NCI-H2107 (cell line): ENCODE measurements around the gene ANXA3.
"Not testable (repeated sequence)": the region's sequence is repeated elsewhere in the genome, so short reads cannot be mapped to it uniquely, and the experiment has no call there.

Experiments
- DNase-seq: peaks from one replicate; lab custom pipeline; 2025; lab: John Stamatoyannopoulos, UW

ANXA3 gene

DNA sequence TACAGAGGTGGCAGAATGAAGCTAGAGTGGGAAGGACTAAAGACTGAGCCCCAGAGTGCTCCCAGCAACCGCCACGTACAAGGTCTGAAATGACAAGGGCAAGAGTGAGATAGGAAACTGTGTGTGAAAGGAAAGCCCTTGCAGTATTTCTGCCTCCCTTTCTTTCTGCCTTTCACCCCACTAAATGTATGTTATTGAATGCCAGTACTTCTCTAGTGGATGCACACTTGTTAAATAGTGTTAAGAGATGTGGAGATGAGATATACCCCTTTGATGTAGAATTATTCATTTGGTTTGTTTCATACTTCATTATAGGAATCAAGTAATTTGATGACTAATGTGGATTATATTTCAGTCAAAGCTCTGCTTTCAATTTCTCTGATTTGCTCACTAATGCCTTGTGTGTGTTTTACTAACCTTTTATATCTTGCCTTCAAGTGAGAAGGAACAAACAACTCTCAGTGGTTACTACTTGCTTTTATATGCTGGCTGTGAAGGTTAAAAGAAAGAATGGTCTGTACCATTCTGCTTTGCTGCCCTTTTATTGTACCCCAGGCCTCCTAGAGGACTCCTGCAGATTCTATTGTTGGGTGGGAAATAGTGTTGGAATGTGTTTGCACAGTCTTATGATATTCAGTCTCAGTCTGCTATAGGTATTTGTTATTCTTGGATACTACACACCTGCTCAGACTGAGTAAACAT lies 8.0 kb upstream of the ANXA3 start:
- no peak for DNase-seq

DNA sequence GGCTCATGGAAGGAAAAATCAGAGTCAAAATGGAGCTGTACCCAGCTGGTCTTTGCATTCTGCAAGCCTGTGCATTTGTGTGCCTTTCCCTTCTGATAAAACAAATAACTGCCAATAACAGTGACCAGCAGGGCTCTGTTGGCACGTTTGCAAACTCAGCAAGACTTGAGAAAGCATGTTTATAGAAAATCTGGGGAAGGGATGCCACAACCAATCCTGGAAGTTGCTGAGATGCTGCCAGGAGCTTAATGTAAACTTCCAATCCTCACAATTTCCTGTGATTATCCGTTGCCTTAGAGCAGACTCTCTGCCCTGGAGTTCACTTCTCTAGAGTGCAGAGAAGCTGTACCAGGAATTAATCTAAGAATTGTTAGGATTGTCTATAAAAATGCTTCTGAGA lies 6.9 kb upstream of the ANXA3 start:
- DNase-seq: no peak

DNA sequence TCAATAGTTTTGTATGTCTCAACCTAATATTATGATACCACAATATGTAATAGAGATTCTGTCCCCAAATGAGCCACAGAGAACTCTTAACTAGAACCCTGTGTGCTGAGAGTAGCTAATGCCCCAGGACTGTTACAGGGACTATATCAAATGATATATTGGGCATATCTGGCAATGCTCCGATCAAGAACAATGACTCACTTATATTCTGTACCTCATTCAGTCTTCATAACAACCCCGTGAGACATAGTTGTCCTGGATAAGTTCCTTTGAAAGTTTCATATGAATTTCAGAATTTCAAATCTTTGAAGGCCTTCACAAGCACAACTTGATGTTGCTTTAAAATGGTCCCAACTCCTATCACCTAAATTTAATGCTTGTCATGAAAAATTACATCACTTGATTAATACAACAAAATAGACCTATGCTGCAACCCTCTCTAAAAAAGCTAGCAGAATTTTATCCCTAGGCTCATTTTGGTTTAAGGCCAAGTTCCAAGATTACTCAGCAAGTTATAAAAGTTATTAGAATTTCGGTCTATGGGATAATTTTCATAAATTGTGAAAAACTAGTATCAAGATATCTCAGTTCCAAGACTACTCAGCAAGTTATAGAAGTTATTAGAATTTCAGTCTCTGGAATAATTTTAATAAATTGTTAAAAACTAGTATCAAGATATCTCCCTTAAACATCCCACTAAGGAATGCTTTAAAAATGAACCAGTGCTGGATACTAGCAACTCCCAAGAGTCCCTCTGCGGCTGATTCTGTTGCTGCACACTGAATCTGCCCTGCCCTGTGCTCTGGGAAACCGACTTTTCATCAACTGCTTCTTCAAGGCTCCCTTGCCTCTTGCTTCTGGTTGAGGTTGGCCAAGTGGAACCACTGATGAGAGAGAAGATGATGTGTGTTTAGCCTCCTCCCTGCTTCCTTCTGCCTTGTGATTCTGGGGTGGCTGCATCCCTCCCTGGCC lies 6.0 kb upstream of the ANXA3 start:
- no peak for DNase-seq

DNA sequence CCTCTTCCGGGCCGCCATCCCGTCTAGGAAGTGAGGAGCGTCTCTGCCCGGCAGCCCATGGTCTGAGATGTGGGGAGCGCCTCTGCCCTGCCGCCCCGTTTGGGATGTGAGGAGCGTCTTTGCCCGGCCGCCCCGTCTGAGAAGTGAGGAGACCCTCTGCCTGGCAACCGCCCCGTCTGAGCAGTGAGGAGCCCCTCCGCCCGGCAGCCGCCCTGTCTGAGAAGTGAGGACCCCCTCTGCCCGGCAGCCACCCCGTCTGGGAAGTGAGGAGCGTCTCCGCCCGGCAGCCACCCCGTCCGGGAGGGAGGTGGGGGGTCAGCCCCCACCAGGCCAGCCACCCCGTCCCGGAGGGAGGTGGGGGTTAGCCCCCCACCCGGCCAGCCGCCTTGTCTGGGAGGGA lies 3.7 kb upstream of the ANXA3 start:
- not testable (repeated sequence) for DNase-seq

DNA sequence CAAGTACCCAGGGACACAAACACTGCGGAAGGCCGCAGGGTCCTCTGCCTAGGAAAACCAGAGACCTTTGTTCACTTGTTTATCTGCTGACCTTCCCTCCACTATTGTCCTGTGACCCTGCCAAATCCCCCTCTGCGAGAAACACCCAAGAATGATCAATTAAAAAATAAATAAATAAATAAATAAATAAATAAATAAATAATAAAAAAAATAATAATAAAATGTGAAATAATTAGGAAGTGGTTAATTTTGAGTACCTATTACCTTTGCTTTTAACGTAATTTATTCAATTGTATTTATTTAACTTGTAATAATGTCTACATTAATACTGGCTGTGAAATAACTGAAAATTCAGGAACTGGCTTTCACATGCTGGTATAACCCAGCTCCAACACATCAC lies 2.7 kb upstream of the ANXA3 start:
- not testable (repeated sequence) for DNase-seq

DNA sequence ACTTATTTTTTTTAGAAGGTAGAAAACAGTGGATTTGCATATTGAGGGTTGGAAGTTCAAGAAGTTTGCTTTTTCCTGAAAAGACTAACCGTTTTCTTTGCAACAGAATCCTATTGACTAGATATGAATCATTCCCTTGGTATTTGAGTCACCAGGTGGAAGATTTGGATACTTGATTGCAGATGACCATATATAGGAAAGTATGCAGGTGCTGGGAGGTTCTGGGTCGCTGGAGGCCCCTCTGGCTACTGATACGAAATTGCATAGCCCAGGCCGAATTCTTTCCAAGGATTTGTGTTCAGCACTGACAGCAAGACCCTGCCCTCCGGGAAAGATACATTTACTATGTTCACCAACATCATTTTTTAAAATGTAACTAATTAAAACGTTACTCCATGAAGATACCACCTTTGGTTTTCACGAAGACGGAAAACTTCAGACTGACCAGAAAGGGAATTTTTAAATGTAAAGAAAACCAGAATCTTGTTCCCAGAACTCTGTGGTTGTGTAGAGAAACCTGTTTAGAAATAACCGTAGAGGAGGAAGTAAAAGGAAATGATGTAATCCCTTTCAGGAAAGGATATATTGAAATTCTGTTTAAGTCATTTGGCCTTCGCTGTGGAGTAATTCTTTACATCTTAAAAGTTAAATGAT lies 946 bp downstream of the ANXA3 start:
- no peak for DNase-seq

DNA sequence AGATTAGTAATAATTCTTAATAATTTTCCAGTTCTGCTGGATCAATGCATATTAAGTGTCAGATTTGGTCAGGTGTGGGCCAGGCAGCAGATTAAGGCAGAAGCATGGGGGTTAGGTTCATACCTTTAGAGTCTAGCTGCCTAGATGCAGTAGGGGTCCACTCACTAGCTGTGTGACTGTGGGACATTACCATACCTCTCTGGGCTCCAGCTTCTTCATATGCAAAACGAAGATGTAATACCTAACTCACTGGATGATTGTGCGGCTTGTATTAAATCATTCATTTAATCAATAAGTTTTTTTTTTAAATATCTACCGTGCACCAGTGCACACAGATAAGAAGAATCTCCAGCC lies 1.4 kb downstream of the ANXA3 start:
- DNase-seq: no peak

DNA sequence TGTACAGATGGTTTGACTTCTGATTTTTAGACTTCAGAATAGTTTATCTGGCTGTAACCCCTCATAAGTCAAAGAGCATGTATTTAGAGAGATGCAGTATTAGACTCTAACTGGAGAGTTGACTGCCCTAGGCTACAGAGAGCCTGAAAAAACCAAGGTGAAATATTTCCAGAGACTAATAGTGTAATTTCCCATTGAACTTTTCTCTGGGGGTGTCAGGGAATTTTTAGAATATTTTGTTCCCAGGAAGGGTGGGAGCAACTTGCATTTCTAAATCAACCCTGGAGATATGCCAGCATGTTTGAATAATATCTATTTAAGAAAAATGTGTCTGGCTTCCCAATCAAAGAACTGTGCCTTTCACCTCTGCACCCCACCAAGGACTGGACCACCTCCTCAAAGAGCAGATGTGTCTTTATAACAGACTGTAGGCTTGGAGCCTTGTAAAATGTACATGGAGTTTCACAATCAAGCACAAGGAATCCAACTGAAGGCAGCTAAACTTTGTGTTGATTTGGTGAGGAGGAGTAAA lies 2.0 kb downstream of the ANXA3 start:
- no peak for DNase-seq

DNA sequence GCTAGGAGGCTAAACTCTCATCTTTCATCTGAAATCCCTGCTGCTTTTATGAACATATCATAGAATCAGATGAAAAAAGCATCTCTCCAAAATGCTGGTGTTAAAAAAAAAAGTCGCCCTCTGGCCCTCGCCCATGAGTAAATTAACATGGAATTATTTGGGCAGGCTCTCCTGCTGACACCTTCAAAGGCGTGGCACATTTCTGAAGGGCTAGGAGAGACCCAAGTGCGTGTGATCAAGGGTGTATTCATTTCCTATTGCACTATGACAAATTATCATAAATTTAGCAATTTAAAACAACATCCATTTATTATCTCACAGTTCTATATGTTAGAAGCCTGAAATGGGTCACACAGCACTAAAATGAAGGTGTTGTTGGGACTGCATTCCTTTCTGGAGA lies 5.1 kb downstream of the ANXA3 start:
- no peak for DNase-seq

DNA sequence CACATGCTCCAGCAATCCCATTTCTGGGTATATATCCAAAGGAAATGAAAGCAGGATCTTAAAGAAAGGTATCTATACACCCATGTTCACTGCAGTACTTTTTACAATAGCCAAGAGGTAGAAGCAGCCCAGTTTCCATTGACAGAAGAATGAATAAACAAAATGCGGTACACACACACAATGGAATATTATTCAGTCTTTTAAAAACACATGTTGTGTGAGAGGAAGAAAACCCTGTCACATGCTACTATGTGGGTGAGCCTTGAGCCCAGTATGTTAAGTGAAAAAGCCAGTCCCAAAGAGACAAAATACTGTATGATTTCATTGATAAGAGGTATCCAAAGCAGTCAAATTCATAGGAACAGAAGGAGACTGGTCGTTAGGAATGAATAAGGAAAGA lies 6.3 kb downstream of the ANXA3 start:
- DNase-seq: no peak

DNA sequence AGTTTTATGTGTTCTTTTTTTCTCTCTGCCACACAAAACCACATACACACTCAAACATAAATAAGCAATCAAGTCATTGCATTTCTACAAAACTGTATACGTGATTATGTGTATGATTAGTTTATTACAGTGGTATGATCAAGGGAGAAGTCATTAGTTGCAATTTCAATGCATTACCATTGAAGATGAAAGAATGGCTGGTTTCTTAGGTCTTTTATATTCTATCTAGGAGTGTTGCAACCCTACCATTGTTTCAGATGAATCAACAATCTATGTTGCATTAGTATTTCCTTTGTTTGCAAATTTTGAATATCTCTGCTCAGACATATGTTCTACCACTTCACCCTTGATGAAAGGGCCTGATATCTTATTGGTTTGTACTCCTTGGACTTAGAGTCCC lies 6.8 kb downstream of the ANXA3 start:
- DNase-seq: no peak

DNA sequence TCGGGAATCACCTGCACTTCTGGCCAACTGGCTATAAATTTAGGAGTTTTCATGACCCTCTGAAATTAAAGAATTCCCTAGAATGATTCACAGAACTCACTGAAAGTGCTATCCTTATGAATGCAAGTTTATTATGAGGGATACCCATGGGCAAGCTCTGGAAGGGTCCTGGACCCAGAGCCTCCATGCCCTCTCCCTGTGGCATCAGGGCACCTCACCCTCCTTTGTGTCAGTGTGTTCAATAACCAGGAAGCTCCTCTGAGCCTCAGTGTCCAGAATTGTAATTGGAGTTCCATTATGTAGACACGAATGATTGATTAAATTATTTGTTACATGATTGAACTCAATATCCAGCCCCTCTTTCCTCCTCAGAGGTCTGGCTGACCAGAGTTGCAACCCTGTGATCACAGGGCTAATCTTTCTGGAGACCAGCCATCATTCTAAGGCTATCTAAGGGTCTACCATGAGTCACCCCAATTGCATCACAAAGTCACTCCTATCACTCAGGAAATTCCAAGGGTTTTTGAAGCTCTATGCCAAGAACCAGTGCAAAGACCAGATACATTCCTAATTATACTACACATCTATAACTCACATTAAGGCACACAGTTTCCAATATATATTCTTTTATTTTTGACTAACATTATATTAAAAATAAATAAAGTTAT lies 8.9 kb downstream of the ANXA3 start:
- no peak for DNase-seq

DNA sequence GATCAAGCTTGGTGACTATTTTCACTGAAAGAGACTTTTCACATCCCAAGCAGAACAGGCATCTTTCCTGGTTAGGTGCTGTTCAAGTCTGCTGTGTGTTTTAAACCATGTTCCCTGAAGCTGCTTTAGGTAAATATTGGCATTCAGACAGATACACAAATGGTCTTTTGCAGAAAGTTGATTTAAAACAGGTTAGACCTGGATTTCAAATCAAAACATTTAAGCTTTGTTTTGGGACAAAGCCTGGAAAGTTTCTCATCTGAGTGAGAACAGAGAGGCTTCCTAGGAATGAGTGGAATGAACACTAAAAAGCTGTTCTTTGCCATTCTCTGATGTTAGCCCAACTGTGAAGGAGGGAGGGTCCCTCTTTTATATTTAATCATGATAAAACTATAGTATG lies 10.1 kb downstream of the ANXA3 start:
- DNase-seq: no peak

DNA sequence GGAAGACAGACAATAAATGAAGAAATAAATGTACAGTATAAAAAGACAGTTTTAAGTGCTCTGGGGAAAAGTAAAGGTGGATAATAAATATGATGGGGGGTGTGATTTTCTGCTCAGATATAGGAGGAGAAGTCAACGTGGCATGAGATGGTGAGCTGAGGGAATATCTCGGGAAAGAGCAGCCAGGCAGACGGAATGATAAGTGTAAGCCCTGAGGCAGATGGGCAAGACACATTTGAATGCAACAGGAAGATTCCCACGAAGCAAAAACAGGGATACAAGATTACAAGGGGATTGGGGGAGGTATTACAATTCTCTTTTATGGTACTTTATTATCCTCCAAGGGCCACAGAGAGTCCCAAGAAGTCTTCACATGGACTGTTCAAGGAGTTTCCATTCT lies 11.1 kb downstream of the ANXA3 start:
- no peak for DNase-seq

DNA sequence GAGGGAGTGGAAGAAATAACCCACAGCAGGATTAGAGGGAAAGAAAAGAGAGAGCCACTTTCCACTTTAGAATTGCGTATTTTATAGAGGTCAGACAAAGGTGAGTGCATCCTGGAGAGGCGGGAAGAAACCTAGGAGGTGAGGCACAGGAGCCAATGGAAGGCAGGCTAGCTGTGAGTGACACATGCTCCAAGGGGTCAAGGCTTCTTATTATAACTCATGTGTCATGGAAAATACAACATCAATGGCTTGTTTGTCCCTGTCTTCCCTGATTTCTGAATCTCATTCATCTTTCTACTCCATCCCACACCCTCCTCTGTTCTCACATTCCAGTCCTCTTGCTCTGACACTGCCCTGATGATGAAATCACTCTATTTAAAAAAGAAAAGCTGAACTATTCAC lies 14.4 kb downstream of the ANXA3 start:
- DNase-seq: no peak

DNA sequence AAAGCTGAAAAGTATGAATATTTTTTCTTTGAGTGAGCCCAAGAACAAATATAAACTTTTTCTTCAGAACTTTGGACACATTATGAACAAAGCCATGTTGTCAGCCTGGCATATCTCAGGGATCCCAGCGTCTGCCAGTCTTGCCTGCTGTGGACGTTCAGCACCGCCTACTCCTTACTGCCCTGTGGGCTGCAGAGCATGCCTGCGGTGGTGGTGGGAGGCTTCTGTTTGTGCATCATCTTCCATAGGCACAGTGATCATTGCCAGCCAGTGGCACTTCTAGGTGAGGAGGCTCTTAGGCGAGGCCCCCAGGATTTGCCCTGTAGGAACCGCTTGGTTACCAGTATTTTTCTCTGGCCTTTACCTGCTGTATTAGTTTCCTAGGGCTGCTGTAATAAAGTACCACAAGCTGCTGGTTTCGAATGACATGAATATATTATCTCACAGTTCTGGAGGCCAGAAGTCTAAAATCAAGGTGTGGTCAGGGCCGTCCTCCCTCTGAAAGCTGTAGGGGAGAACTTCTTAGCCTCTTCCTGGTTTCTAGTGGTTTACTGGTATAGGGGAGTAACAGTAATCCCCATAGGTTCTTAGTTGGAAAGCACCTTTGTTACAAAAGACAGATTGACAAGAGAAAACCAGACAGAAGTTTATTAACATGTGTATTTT lies 15.4 kb downstream of the ANXA3 start:
- no peak for DNase-seq

DNA sequence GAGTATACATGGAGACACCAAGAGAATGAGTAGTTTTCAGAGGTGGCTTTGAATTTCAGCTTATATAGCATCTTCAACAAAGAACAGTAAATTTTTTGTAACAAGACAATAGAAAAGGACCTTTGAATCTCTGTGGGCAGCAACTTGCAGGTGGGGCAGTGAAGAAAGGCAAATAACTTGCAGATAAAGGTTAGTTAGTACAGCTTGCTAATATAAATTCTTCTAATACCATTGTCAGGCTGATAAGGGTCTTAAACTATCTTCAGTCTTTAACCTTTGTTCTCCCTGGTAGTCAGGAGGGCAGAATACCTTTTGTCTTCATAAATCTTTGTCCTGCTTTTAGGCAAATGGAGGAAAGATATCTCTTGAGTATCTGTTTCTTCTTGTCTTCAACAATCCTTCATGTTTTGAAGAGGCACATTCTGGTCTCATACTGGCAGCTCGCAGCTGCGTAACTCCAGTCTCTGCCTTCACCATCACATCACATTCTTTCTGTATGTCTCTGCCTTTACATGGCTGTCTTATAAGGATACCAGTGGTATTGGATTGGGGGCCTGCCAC lies 16.0 kb downstream of the ANXA3 start:
- DNase-seq: no peak

DNA sequence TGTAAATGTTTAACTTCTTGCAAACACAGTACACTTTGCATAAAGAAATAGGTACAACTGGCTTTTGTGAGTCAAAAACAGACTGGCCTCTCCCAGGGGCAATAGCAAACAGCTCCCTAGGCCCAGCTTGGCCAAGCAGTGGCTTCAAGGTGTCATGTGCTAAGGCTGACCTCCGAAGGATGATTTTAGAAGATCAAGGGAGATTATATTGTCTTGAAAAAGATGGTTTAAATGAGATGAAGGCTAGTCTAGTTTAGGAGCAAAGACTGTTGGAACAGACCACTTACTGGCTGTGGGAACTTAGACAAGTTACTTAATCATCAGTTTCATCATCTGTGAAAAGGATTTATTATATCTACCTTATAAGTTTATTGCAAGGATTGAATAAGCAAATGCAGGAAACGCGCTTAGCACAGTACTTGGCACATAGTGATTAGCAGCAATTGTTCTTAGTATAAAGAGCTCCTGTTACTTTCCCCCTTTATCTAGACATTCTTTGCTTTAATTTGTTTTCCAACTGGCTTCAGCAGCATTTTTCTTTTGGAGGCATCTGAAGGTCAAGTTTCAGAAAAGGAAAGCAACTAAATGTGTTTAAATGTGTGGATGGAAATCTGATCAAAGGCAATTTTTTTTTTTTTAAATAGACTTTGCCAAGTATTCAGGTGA lies 17.2 kb downstream of the ANXA3 start:
- no peak for DNase-seq

DNA sequence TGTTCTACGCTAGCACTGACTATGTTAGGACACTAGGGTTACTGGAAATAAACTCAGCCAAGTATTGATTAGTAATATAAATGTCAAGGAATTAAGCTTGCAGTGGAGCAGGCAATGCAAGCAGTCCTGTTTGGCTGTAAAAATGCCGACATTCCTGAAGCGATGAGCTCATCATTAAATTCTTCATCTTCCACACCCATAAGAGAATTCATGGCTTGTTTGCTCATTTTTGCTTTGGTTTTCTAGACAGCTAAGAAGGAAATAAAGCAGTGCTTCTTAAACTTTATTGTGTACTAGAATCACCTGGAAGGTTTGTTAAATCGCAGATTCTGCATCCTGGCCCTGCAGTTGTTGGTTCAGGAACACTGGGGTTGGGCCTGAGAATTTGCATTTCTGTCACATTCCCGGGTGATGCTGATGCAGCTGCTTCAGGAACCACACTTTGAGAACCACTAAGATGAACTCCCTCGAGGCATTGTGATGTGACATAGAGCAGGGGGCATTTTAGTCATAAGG lies 17.8 kb downstream of the ANXA3 start:
- no peak for DNase-seq

DNA sequence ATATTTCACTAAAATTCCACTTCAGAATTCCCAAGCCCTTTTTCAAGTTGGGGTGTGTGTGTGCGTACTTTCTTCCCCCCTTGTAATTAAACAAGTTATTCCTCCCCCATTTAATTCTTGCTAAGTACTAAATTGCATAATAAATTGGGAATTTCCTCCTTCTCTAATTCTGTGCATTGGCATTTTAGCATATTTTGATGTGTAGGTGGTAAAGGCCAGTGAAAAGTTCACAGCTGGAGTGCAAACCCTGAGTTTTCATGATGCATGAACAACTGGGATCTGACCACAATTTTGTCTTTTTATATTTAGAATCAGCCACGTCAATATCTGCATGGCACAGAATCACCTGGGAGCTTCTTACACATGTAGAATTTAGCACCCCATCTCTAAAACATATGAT lies 18.5 kb downstream of the ANXA3 start:
- no peak for DNase-seq

DNA sequence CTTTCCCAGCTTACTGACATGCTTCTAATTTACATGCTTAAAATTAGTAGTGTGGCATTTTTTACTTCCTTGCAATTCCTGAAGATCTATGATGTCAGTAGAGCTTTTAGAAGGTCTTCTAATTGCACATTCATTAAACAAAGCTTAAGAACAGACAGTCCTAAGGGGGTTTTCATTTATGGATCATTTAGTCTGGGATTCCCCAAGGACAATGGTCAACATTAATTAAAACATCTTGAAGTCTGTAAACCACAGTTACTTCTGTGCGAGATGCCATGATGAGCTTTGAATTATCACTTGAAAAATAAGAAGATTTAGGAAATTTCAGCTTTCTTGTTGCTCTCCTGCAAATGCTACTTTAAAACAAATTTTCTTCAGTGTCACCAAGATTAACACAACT lies 20.2 kb downstream of the ANXA3 start:
- DNase-seq: no peak
